ENCODE data around the gene NEUROD1.

DNA sequence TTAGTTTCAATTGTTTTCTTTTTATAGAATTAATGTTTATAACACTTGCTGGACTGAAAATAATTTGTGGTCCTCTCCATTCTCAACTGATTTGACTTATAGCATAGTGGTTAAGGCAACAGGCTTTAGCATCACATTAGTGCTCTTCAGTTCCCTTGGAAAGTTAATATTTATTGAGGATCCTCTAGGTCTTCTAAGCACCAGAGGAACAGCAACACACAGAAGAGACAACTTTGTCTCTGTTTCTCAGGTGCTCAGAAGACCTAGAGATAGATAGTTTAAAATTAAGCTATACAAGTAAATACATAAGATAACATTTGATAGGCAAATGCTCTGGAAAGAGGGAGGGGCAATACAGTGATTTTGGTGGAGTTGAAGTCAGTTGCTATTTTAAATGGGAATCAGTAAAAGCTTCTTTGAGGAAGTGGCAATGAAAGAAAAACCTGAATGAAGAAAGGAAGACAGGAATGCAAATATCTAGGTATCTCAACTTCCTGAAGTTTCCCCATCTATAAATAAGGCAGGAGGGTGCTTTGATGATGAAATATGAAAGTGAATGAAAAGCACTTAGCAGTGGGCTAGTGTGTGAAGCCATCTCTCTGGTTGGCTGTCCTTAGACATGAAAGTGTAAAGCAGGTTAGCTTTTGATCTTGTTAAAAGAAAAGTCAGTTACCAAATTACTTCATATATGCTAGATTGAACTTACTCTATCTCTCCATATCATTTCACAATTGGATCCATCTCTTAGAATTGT is 7.9 kb downstream of the NEUROD1 start:
- TF ChIP-seq, protein P1, sequence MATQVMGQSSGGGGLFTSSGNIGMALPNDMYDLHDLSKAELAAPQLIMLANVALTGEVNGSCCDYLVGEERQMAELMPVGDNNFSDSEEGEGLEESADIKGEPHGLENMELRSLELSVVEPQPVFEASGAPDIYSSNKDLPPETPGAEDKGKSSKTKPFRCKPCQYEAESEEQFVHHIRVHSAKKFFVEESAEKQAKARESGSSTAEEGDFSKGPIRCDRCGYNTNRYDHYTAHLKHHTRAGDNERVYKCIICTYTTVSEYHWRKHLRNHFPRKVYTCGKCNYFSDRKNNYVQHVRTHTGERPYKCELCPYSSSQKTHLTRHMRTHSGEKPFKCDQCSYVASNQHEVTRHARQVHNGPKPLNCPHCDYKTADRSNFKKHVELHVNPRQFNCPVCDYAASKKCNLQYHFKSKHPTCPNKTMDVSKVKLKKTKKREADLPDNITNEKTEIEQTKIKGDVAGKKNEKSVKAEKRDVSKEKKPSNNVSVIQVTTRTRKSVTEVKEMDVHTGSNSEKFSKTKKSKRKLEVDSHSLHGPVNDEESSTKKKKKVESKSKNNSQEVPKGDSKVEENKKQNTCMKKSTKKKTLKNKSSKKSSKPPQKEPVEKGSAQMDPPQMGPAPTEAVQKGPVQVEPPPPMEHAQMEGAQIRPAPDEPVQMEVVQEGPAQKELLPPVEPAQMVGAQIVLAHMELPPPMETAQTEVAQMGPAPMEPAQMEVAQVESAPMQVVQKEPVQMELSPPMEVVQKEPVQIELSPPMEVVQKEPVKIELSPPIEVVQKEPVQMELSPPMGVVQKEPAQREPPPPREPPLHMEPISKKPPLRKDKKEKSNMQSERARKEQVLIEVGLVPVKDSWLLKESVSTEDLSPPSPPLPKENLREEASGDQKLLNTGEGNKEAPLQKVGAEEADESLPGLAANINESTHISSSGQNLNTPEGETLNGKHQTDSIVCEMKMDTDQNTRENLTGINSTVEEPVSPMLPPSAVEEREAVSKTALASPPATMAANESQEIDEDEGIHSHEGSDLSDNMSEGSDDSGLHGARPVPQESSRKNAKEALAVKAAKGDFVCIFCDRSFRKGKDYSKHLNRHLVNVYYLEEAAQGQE (IDR thresholded peaks at IDR 0.05; ENCODE audit: insufficient read depth in 1 of 2, low read depth in 2 of 2, low read length in 2 of 2) = no peak
- TF ChIP-seq TAF1 (IDR thresholded peaks at IDR 0.05; ENCODE audit: borderline replicate concordance, insufficient read depth, low read length) (no peak), SIN3A (IDR thresholded peaks at IDR 0.05; ENCODE audit: borderline replicate concordance, insufficient read depth, low read length) (no peak), FOXP2 (optimal IDR thresholded peaks at IDR 0.05; ENCODE audit: borderline replicate concordance, extremely low read depth, extremely low read length, insufficient read depth) (no peak)
